Stimulated activated CD4-positive, alpha-beta T cell treated with anti-CD3 and anti-CD28 coated beads, TNF-alpha, amount 100 ng/mL, for 48 hours (primary cell): Measurements from ENCODE around the gene CC2D2A.
"Not testable (repeated sequence)": the region's sequence is repeated elsewhere in the genome, so short reads cannot be mapped to it uniquely, and the experiment has no call there.

Source experiments
- DNase-seq, 3 donors: peaks; one replicate each; pipeline ENCODE4 v3.0.0-alpha.2; 2020; ENCODE audit warnings: low read depth in 3 of 3

CC2D2A gene

GRCh38 chr4:15557786-15558550 lies 88.3 kb downstream of the CC2D2A start:
- DNase-seq = no peak

DNA sequence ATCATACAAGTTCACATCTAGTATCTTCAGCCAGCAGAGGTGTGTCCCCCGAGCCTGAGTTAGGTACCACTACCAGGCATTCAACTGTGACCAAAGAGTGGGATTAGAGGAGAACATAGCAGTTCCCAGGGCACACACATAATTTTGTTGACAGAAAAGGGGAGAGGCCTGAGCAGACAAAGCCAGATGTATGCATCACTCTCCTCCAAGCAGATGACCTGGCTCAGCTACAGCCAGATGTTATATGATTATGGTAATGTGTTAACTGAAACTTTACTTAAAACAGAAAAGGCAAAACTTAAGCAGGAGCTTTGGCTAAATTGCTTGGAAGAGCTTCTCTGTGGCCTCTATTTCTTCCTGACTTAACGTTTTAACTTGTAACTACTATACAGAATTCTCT lies 88.9 kb downstream of the CC2D2A start:
- no peak for DNase-seq

DNA sequence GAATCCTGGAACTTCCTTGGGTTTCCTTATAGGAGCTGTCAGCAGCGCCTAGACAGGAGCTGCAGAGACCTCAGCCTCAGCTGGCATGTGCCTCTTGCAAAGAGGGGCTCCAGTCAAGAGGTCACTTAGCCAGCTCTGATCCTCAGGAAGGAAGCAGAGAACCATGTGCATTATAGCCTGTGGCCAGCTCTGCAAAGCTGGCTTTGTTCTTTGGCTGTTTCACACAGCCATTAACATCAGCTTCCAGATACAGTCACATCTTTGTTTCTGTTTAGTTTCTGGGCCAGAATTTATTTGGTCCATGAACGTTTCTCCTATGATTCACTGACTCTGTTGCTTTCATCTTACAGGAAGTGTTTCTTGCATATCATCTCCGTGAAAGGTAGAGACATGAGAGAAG lies 92.4 kb downstream of the CC2D2A start:
- no peak for DNase-seq

DNA sequence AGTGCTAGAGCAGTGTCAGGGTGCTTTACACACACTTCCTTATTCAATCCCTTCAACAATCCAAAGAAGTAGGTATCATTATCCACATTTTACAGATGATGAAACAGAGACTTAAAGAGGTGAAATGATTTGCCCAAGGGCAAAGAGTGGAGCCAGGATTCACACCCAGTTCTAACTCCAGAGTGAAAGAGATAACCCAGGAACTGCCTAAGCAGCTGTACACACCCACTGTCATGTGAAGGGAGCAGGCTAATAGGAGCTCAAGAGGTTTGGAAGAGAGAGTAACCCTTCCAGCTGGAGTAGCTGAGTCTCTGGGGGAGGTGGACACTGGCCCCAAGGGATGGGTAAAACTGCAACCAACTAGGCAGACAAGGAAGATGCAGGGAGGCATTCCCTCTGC lies 92.9 kb downstream of the CC2D2A start:
- no peak for DNase-seq

DNA sequence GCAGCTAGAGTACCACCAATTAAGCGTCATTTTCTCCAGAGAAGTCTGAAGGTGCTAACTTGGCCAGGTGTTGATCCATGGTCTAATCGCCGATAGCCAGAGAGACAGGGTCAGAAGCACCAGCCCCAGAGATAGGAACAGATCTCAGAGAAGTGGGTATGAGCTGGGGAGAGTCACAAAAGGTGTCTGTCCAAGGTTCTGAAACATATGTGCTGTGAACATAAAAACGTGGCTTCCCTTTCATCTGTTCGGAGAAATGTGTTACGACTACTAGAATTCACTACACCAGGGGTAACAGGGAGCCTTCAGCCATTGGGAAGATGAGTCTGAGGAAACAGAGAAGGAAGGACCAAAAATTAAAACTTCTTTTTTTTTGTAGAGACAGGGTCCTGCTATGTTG lies 94.2 kb downstream of the CC2D2A start:
- no peak for DNase-seq

GRCh38 chr4:15568821-15569220 lies 99.1 kb downstream of the CC2D2A start:
- DNase-seq = no peak

GRCh38 chr4:15569746-15570145 lies 100.1 kb downstream of the CC2D2A start:
- DNase-seq = no peak

- DNase-seq = no peak
Observed at GRCh38 chr4:15575966-15576365, 106.3 kb downstream of the CC2D2A start.

DNA sequence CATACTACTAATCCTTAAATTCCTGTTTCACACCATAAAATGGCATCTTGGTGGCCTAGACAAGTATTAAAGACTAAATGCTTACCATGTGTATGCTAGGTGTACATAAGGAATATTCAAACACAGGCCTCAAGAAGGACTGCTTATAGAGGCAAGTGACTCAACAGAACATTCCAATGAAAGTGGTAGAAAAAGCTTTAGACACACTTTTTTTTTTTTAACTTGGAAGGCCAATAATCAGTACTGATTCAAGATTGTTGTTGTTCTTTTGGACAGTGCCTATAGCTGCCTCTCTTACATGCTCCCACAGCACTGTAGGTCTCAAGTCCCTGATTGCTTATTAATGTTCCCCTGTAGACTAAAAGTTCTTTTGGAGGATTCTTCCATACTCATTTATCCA lies 107.8 kb downstream of the CC2D2A start:
- no peak for DNase-seq

DNA sequence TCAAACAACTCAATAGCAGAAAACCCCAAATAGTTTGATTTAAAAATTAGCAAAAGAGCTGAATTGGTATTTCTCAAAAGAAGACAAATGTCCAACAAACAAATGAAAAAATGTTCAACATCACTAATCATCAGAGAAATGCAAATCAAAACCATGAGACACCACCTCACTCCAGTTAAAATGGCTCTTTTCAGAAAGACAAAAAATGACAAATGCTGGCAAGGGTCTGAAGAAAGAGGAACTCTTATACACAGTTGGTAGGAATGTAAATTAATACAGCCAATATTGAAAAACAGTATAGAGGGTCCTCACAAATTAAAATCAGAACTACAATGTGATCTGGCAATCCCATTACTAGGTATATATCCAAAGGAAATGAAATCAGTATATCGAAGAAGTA lies 115.1 kb downstream of the CC2D2A start:
- DNase-seq = no peak

DNA sequence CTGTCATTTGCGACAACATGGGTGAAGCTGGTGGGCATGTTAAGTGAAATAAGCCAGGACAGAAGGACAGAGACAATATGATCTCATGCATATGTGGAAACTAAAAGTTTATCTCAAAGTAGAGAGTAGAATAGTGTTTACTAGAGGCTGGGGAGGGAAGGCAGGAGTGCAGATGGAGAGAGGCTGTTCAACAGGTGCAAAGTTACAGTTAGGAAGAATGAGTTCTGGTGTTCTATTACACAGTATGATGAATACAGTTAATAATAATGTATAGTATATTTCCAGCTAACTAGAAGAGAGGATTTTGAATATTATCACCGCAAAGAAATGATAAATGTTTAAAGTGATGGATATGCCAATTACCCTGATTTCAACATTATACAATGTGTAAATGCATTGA lies 115.6 kb downstream of the CC2D2A start:
- DNase-seq = no peak

- no peak for DNase-seq
Observed at GRCh38 chr4:15586066-15586465, 116.4 kb downstream of the CC2D2A start.

DNA sequence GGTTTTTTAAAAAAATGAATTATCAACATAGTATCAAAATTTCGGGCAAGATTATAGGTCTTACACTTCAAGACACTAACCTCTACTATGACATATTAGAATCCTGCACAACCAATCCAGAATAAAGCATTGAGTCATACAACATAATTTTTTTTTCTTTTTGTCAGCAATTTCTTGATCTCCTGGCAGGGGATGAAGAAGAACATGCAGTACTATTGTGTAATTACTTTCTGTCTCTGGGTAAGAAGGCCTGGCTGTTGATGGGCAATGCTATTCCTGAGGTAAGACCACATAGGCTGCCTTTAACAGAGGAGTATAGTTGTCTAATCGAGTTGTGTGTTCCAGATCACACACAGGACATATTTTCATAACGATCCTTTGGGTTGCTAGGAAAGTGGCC lies 118.0 kb downstream of the CC2D2A start:
- DNase-seq = no peak

DNA sequence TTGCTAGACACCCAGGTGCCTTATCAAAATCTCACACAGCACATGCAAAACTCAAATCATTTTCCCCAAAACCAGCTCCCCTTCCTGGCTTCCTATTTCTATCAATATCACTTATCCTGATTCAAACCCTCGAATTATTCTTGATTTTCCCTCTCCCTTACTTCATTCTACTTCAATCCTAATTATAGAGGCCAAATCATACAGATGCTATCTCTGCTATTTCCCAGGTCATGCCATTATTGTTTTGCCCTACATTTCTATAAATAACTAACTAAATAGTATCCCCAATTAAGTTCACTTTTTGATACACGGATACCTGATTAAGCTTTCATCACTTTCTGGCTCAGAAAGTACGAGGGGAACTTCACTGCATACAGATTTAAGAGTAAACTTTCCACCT lies 123.1 kb downstream of the CC2D2A start:
- DNase-seq = no peak

DNA sequence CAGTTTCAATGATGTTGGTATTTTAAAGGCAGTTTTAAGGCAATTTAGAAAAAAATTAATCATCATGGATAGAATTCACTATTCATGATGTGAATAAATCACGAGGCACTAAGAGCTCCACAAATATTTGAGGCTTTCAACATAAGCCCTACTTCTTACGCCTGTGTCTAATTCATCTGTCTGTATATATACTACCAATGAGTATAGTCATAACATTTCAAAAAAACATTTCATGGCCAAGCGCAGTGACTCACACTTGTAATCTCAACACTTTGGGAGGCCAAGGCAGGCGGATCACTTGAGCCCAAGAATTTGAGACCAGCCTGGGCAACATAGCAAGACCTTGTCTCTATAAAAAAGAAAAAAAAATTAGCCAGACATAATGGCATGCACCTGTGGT lies 129.0 kb downstream of the CC2D2A start:
- no peak for DNase-seq

DNA sequence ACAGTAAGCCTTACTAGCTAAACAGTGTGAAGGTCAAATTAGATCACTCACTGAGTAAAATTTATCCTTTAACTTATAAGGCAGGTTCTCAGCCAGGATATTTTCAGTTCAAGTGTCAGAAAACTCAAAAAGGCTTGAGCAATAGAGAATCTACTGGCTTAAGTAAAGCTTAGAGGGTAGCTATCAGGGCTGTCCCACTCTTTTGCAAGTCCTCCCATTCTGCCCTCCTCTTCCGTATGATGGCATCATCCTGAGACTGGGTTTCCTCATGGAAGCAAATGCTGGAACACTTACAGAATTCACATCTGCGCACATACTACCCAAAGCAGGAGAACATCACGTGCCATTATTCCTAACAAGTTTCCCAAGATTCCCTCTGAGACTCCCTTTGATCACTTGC lies 130.5 kb downstream of the CC2D2A start:
- no peak for DNase-seq

- no peak for DNase-seq
Observed at GRCh38 chr4:15601862-15602261, 132.2 kb downstream of the CC2D2A start.

- no peak for DNase-seq
Observed at GRCh38 chr4:15605537-15605936, 135.9 kb downstream of the CC2D2A start.

DNA sequence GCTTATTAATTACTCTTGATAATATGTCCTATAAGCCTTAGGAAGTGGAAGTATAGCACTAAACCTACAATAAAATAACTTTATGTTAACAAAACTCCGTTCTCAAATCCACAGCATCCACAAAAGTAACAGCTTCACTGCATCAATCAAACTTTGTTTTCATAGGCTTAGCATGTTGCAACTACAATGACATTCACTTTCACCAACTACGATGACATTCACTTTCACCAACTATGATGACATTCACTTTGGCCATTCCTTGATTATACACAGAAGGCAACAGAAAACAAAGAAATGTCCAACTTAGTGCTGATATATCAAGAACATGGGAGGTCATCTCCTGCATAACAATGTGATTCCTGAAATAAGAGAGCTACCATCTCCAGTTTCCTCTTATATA lies 141.2 kb downstream of the CC2D2A start:
- DNase-seq = no peak

DNA sequence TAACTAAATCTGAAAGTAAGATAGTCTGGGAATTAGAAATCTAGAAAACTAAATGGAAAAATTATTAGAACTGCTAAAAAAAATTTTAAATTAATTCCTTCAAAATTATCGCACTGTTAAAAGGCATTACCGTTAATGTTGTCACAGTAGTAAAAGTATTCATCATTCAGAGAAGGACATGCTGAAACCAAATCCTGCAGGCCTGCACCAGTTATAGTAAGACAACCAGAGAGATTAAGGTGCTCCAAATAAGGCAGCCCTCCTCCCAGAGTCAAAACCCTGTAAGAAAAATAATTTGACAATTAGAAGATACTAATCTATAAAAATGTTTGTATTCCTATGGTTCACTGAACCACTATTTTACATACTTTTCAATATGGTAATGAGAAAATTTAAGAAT lies 142.5 kb downstream of the CC2D2A start:
- no peak for DNase-seq

- not testable (repeated sequence) for DNase-seq
Observed at GRCh38 chr4:15614891-15615290, 145.2 kb downstream of the CC2D2A start.

DNA sequence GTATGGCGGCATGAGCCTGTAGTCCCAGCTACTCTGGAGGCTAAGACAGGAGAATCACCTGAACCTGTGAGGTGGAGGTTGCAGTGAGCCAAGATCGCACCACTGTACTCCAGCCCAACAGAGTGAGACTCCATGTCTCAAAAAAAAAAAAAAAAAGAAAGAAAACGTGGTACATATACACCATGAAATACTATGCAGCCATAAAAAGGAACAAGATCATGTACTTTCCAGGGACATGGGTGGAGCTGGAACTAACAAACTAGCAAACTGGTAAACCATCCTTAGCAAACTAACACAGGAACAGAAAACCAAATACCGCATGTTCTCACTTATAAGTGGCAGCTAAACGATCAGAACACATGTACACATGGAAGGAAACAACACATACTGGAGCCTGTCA lies 147.7 kb downstream of the CC2D2A start:
- DNase-seq = not testable (repeated sequence)

- no peak for DNase-seq
Observed at GRCh38 chr4:15636818-15637217, 167.1 kb downstream of the CC2D2A start.

- DNase-seq = no peak
Observed at GRCh38 chr4:15638418-15638817, 168.7 kb downstream of the CC2D2A start.
